ENCODE measurements around the gene CEND1. TPM values are rescaled to one million over a fixed set of nuclear protein-coding genes. Genes with fewer than 3 reads are reported as not detected.

CEND1 gene
- total RNA-seq, 1 donor from 2014 or later = not detected

DNA sequence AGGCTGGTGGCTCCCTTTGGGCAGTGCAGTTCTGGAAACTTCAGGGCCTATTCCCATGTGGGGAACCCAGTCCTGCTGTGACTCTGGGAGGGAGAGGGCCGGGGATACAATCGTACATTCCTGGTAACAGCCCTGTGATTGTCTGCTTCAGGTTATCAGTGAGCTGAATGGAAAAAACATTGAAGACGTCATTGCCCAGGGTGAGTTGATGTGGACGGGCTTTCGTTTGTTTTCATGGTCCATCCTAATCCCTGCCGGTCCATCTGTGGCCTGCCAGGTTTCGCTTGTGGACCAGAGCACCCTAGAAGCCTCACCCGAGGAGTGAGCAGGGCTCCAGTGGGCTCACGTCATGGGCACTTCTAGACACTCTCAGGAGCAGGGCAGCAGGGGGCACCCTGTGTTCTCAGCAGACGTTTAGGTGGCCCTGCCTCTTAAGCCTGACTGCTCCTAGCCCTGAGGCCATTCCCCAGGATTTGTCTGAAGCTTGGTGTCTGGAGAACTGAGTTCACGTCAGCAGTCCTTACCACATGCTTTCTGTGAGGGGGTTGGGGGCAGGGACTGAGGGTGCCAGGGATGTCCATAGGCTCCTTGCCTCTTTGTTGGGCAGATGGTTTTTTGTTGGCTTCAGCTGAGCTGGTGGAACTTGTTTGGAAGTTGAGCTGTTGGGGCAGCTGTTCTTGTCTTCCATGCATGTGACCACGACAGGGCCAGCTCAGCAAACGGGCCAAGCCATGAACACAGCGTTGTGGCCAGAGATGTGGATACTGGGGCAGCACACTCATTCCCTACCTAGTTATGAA lies 21.8 kb upstream of the CEND1 start:
- TF ChIP-seq, protein P1, sequence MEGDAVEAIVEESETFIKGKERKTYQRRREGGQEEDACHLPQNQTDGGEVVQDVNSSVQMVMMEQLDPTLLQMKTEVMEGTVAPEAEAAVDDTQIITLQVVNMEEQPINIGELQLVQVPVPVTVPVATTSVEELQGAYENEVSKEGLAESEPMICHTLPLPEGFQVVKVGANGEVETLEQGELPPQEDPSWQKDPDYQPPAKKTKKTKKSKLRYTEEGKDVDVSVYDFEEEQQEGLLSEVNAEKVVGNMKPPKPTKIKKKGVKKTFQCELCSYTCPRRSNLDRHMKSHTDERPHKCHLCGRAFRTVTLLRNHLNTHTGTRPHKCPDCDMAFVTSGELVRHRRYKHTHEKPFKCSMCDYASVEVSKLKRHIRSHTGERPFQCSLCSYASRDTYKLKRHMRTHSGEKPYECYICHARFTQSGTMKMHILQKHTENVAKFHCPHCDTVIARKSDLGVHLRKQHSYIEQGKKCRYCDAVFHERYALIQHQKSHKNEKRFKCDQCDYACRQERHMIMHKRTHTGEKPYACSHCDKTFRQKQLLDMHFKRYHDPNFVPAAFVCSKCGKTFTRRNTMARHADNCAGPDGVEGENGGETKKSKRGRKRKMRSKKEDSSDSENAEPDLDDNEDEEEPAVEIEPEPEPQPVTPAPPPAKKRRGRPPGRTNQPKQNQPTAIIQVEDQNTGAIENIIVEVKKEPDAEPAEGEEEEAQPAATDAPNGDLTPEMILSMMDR (IDR thresholded peaks at IDR 0.05; ENCODE audit: unreplicated experiment) = no peak
- H3K36me3 Mint-ChIP-seq (ENCODE audit: low read depth, unreplicated experiment) = peaks cover 14% of the 10 kb centered on the region
- H3K27ac Mint-ChIP-seq (ENCODE audit: unreplicated experiment) = peak overlapping the region; percentile 72
- H3K4me3 Mint-ChIP-seq (ENCODE audit: unreplicated experiment) = peak overlapping the region; percentile 94
- no peaks in the 10 kb centered on the region for H3K9me3 Mint-ChIP-seq (ENCODE audit: unreplicated experiment)
- peaks cover 17% of the 10 kb centered on the region for H3K4me1 Mint-ChIP-seq (ENCODE audit: unreplicated experiment)
- DNase-seq (ENCODE audit: low spot score) = no peak
- H3K27me3 Mint-ChIP-seq (ENCODE audit: unreplicated experiment) = peaks cover 15% of the 10 kb centered on the region

DNA sequence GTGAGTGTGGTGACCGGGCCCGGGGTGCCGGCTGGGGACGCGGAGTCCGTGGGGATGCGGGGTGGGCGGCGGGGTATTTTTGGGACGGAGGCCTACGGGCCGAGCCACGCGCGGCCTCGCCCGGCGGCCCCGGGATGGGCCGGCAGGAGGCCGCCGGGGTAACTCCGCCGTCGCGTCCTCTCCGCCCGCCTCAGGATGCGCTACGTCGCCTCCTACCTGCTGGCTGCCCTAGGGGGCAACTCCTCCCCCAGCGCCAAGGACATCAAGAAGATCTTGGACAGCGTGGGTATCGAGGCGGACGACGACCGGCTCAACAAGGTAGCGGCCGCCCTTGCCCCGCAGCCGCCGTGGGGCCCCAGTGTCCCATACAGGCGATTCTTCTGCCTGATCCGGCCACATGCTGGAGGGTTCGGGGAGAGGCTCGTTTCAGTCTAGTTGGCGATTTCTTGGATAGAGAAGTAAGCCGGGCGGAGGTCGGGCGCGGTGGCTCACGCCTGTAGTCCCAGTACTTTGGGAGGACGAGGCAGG lies 20.2 kb upstream of the CEND1 start:
- H3K4me1 Mint-ChIP-seq (ENCODE audit: unreplicated experiment) = peaks cover 17% of the 10 kb centered on the region
- peaks cover 14% of the 10 kb centered on the region for H3K36me3 Mint-ChIP-seq (ENCODE audit: low read depth, unreplicated experiment)
- no peak for DNase-seq (ENCODE audit: low spot score)

DNA sequence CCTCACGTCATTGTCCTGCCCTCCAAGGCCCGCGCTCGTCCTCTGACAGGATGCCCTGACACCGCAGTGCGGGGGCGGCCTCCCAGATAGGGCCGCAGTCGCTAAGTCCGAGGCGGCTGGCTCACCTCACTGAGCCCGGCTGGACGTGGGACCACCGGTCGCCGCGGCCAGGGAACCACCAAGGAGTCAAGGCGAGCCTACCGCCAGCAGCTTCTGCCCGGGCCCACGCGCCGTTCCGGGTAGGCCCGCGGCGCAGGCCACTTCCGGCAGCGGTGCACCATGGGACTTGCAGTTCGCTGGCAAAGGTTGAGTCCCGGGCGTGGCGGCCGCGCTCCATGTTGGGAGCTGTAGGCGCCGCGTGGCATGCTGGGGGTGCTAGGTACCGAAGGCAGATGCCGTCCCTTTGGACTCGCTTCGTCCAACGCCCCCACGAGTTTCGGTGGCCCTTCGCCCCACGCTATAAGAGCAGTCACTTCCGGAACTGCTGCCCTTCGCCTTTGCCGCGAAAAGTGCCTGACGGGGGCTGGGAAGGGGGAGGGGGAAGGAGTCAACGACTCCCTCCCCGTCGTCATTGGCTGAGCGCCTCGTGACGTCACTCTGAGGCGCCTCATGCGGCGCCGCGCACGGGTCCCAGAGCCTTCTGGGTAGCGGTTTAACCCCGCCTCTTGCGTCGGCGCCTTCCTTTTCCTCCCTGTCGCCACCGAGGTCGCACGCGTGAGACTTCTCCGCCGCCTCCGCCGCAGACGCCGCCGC lies 19.6 kb upstream of the CEND1 start, which contains the start of gene RPLP2:
RPLP2 (plus strand) TSS at position 681 of the 753 bp plus-strand sequence. CDS start 268 bp downstream, outside the sequence.
- Mint-ChIP-seq H3K9me3 (ENCODE audit: unreplicated experiment) (no peaks in the 10 kb centered on the region), H3K4me1 (ENCODE audit: unreplicated experiment) (peaks cover 17% of the 10 kb centered on the region), H3K4me3 (ENCODE audit: unreplicated experiment) (peak within 1 kb of the TSS; percentile 94), H3K36me3 (ENCODE audit: low read depth, unreplicated experiment) (peaks cover 14% of the 10 kb centered on the region), H3K27me3 (ENCODE audit: unreplicated experiment) (peaks cover 15% of the 10 kb centered on the region), H3K27ac (ENCODE audit: unreplicated experiment) (peak within 1 kb of the TSS; percentile 95)
- DNase-seq (ENCODE audit: low spot score) = peak; percentile 96
- TF ChIP-seq, protein P1 (IDR thresholded peaks at IDR 0.05; ENCODE audit: unreplicated experiment) = no peak

More for the DNA sequence above, 20.2 kb upstream of the CEND1 start:
- peak overlapping the region; percentile 94 for H3K4me3 Mint-ChIP-seq (ENCODE audit: unreplicated experiment)
- TF ChIP-seq, protein P1 (IDR thresholded peaks at IDR 0.05; ENCODE audit: unreplicated experiment) = no peak
- peaks cover 15% of the 10 kb centered on the region for H3K27me3 Mint-ChIP-seq (ENCODE audit: unreplicated experiment)
- H3K27ac Mint-ChIP-seq (ENCODE audit: unreplicated experiment) = peak overlapping the region; percentile 82
- H3K9me3 Mint-ChIP-seq (ENCODE audit: unreplicated experiment) = no peaks in the 10 kb centered on the region

DNA sequence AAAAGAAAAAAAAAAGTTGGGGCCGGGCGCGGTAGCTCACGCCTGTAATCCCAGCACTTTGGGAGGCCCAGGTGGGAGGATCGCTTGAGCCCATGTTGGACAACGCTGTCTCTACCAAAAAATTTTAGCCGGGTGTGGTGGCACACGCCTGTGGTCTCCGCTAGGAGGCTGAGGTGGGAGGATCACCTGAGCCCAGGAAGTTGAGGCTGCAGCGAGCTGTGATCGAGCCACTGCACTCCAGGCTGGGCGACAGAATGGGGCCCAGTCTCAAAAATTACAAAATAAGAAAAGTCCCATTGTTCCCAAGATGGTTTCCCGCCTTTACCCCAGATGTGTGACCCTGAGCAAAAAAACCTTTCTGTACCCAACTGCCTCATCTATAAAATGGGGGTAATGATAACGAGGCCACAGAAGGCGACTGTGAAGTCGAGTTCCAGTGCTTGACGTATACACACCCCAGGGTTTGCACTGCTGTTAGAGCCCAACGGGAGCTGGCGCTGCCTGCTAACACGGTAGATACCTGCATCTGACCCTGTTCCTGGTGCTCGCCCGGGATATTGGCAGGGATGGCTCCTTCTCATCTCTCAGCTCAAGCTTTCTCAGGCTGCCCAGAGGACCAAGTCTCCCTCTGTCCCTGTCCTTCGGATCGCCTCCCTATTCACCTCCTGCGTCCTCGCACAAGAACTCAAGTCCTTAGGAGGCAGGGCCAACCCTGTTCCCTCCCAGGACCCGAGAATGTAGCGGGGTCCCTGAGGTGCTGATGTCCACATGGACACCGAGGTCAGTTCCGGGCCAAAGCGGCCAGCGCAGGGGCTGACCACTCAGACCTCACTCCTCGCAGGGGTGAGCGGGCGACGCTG lies 18.8 kb upstream of the CEND1 start:
- Mint-ChIP-seq H3K9me3 (ENCODE audit: unreplicated experiment) (no peaks in the 10 kb centered on the region), H3K27ac (ENCODE audit: unreplicated experiment) (peak overlapping the region; percentile 92), H3K4me1 (ENCODE audit: unreplicated experiment) (peaks cover 17% of the 10 kb centered on the region), H3K4me3 (ENCODE audit: unreplicated experiment) (peak overlapping the region; percentile 94), H3K36me3 (ENCODE audit: low read depth, unreplicated experiment) (peaks cover 14% of the 10 kb centered on the region), H3K27me3 (ENCODE audit: unreplicated experiment) (peaks cover 17% of the 10 kb centered on the region)
- TF ChIP-seq, protein P1 (IDR thresholded peaks at IDR 0.05; ENCODE audit: unreplicated experiment) = no peak
- DNase-seq (ENCODE audit: low spot score) = no peak

All from endothelial cell (in vitro differentiated cells).